GM18505 (cell line): Measurements from ENCODE around the gene ERAP2.
A peak's percentile ranks its signal among the peaks of the same experiment; 100 is the strongest.
"Not testable (repeated sequence)": the region's sequence is repeated elsewhere in the genome, so short reads cannot be mapped to it uniquely, and the experiment has no call there.

Source experiments
- ATAC-seq: cut with Tn5 transposase; IDR thresholded peaks from one replicate; pipeline ENCODE4 v1.9.1; 2021; ENCODE audit not compliant: unreplicated experiment
- POLR2A ChIP-seq: IDR thresholded peaks from 4 replicates; pipeline ENCODE4 v1.6.1; 2011; ENCODE audit warnings: borderline replicate concordance; ENCODE audit not compliant: insufficient read depth, insufficient read length; ENCODE audit errors: extremely low read depth

The ERAP2 gene, protein sequence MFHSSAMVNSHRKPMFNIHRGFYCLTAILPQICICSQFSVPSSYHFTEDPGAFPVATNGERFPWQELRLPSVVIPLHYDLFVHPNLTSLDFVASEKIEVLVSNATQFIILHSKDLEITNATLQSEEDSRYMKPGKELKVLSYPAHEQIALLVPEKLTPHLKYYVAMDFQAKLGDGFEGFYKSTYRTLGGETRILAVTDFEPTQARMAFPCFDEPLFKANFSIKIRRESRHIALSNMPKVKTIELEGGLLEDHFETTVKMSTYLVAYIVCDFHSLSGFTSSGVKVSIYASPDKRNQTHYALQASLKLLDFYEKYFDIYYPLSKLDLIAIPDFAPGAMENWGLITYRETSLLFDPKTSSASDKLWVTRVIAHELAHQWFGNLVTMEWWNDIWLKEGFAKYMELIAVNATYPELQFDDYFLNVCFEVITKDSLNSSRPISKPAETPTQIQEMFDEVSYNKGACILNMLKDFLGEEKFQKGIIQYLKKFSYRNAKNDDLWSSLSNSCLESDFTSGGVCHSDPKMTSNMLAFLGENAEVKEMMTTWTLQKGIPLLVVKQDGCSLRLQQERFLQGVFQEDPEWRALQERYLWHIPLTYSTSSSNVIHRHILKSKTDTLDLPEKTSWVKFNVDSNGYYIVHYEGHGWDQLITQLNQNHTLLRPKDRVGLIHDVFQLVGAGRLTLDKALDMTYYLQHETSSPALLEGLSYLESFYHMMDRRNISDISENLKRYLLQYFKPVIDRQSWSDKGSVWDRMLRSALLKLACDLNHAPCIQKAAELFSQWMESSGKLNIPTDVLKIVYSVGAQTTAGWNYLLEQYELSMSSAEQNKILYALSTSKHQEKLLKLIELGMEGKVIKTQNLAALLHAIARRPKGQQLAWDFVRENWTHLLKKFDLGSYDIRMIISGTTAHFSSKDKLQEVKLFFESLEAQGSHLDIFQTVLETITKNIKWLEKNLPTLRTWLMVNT

DNA sequence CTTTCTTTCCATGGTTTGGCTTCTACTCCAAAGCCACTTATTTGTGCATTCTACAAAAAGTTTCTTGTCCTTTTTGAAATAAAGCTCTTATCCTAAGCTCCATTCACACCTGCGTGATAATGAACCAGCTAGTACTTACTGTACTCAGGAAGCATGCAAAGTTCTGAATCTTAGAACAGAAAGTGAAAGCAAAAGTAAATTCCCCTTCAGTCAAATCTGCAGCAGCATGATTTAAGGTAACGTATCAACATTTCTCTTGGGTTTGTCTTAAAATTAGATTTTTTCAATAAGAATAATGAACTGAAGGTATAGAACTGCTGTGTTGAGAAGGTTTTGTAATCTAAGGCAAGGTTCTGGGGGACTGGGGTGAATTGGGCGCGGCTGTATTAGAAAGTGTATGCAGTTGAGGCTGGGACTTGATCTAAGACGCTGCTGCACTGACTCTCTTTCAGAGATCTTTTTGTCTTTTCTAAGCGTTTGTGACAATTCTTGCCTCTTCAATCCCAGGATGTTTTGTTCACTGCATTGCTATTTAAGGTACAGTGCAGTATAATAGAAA, at the start of gene ERAP2:
Gene ERAP2, plus strand, starts transcription at position 209 of the 559 bp plus-strand sequence. CDS start 3,186 bp downstream, outside the sequence.
- peak; percentile 42 for ATAC-seq
- TF ChIP-seq POLR2A, result no peak

DNA sequence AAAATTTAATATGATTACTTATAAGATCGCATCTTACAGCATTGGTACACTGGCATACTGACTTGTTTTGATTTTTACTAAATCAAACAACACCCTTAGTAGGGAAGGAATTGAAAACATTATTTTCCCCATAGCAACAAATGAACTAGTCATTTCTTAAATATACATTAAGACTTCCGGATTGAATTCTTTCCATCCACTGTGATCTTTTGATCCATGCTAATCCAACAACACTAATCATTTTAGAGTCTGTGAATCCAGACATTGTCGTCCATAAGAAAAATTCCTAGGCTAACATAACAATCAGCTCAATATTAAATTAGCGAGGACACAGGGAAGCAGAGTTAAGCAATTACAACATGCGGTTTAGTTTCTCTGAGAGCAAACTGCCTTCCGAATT, 47.0 kb upstream of the ERAP2 start:
- no peak for ATAC-seq

DNA sequence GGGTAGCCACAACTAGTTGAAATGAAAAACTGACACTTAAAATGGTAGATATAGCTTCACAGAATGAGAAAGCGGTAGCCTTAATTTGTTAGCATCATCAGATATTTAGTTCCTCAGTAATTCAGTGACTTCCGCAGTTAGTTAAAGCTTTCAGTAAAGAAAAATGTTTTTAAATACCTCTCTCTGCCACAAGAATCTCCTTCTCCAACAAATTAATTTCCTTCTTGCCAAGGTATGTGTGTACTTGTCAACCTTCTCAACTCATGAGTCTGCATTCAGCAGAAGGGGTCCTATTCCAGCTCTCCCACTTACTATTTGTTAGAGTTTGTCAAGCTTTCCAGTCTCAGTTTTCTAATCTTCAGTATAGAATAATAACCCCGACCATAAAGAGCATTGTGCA, 42.3 kb upstream of the ERAP2 start:
- no peak for ATAC-seq
- no peak for TF ChIP-seq POLR2A

More for the DNA sequence above, 47.0 kb upstream of the ERAP2 start:
- TF ChIP-seq POLR2A, result no peak

DNA sequence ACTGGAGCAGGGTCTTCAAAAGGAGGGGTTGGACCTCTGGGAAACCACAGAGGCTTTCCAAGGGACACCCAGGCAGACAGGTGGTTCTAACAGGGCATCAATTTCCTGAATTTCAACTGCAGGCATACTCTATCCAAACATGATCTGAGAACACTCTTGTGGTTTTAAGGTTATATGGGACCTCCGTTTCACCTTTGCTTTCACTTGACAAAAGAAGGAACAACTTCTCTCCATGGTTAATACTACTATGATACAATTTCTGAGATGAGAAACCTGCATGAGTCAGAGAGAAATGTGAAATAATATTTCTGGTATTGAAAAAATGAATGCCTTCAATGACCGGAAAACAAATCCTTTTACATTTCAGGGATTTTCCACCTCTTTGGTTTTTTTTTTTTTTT, 40.5 kb upstream of the ERAP2 start:
- no peak for TF ChIP-seq POLR2A
- ATAC-seq, result peak; percentile 58

DNA sequence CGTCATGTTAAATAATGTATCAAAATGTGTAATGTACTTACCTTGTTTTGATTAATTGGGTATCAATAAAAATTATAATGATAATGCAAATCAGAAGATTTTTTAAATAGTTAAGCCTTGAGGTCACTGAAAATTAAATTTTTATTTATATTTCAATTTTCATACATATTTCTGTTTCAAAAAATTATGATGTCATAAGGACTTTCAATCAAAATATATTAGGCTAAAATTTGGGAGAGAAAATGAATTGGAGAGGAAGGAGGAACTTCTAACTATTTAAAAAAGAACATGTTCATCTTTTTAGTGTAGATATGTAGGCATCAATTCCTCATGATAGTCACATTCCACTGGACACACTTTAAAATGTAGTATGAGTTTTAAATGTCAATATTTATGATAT, 39.5 kb upstream of the ERAP2 start:
- TF ChIP-seq POLR2A, result no peak

DNA sequence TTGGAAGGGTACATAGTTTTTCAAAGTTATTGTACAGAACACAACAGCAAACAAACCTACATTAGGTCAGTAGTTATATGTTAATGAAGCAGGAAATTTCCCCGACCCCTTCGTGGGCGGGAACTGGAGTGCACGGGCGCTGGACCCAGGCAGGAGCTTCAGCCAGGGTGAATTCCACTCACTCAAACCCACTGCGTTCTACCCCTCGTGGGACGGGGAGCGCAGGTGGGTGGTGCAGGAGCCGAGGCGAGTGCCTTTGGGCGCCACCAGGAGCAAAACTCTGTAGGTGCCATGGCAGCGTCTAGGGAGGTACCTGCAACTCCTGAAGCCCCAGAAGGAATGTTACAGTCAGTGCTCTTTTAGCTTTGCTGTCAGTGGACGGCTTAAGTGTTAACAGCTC, 39.0 kb upstream of the ERAP2 start:
- no peak for TF ChIP-seq POLR2A
- ATAC-seq, result no peak

More for the DNA sequence above, 39.5 kb upstream of the ERAP2 start:
- no peak for ATAC-seq

DNA sequence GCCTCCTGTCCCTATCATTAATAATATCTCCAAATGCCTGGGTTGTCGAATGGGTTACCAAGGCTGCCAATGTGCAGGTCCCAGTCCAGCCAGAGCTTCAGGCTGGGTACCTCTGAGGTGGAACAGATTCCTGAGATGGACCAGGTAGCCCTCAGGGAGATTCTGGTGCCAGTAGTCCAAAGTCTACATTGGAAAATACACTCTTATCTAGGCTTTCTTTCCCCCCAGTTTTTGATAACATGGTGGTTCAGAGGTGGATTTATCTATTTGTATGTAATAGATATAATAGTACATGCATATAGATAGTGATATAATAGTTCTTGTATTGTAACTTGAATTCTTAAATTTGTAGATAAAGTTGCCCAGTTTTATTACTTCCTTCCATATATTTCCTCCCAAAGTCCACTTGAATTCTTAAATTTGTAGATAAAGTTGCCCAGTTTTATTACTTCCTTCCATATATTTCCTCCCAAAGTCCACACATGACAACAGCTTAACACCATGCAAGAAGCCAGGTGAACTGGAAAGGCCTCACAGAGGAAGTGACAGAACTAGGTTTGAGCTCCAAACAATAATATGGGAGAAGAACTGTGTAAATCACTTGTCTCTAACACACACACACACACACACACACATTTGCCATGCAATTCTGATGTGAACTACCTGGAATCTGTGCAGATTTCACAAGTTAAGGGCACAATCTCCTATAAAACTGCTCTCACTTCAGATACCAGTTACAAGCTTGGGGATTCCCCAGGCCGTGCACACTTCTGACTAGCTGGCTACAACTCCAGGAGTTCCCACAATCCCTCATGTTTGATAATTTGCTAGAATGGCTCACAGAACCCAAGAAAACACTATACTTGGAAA, 37.9 kb upstream of the ERAP2 start:
- ATAC-seq, result no peak

DNA sequence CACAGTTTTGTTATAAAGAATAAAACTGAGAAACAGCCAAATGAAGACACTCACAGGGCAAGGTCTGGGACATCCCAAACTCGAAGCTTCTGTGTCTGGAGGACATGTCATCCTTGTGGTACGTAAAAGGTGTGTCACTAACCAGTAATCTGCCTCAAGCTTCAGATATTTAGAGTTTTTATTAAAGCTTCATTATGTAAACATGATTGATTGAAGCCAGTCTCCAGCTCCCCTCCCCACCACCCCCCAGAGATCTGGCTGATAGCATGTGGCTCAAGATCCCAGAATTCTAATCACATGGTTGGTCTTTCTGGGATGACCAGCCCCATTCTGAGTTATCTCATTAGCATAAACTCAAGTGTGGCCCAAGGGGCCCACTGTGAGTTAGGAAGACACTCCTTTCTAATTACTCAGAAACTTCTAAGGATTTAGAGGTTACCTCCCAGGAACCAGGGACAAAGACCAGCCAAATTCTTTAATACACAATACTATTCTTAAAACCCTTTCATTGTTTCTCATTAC, 37.2 kb upstream of the ERAP2 start:
- no peak for TF ChIP-seq POLR2A
- ATAC-seq, result no peak

More for the DNA sequence above, 37.9 kb upstream of the ERAP2 start:
- TF ChIP-seq POLR2A, result no peak

DNA sequence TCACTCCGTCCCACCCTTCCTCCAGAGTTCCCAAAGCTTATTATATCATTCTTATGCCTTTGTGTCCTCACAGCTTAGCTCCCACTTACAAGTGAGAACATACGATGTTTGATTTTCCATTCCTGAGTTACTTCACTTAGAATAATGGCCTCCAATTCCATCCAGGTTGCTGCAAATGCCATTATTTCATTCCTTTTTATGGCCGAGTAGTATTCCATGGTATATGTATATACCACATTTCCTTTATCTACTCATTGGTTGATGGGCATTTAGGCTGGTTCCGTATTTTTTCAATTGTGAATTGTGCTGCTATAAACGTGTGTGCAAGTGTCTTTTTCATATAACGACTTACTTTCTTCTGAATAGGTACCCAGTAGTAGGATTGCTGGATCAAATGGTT, 34.4 kb upstream of the ERAP2 start:
- not testable (repeated sequence) for ATAC-seq

DNA sequence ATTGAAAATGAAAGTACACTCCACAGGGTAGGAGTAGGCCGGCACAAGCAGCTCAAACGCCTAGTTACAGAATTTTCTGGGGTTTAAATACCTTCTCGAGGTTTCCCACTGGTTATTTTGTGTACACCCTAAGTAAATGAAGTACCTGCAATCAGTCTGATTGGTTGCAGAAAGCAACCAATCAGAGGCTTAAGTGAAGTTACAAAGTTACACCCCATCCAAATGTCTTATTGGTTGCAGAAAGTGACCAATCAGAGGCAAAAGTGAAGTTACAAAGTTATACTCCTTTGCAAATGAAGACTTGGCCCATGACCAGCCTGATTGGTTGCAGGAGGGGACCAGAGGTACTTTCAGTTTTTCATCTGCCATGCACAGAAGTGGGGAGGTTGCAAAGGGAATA, 33.2 kb upstream of the ERAP2 start:
- no peak for ATAC-seq
- TF ChIP-seq POLR2A, result no peak

DNA sequence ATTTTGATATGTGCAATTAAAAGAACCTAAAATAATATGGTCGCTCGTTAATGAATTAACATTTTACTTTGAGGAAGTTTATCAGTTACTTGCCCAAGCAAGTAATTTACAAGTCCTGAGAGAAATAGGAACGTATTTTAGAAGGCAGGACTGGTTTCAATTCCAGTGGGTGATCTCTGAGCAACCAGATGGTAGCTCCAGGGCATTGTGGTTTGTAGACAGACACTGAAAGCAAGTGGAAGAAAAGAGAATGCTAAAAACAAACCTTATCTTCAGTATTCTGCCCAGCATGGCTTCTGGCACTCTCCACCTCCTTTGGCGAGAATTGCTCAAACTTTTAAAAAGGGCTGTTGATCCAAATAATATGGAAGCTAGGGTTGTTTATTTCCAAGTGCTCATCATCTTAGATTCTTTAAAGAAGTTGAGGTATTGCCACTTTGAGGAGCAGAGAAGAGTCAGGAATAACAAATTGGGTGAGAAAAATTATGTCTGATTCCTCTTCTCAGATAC, 31.8 kb upstream of the ERAP2 start:
- TF ChIP-seq POLR2A, result no peak
- no peak for ATAC-seq

DNA sequence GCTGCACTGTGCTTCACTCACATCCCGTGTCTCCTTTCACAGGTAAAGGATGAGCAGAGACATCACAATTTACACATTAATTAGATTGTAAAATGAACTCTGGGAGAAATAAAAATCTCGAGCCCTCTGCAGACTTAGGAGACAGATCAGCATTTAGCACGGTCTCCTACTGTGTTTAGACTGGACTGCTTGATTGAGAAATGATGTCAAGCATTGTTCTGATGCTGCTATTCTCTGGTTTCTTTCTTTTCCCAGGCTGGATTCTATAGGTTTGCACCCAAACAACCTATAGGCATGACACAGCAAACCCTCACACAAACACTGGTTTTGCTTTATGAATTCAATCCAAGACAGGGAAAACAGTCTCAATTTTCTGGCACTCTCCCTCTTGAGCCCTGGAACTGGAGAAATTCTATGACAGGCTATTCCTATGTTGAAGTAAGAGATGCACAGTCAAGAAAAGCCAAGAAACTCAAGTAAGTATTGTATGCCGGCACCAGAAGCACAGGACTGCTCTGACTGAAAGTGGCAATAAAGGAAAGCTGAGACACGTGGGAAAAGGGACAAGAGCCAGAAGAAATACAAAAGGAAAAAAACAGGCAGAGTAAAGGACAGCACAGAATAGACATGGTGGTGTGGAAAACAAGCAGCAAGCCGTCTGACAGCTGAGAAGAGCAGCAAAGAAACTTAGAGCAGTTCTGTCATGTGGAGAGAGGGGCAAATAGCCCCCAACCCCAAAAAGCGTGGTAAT, 24.8 kb upstream of the ERAP2 start:
- no peak for ATAC-seq
- TF ChIP-seq POLR2A, result no peak

DNA sequence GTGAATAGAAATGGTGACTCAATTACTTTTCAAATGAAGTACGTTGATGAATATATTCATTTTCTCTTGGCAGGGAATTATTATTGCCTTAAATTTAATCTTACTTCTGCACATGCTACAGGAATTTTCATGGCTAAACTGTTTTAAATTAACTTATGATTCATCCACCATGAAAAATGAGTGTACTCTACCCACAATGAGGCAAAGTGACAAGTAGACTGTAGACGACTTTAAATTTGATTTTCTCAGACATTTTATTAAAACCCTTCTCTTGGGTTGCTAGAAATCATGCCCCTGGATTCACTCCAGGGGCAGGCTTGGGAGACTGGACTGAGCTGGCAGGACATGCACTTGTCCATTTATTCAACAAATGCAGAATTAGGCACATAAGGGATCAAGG, 23.5 kb upstream of the ERAP2 start:
- no peak for ATAC-seq
- TF ChIP-seq POLR2A, result no peak
